ENCODE measurements around the gene AMPD3. TPM values are rescaled to one million over a fixed set of nuclear protein-coding genes. Genes with fewer than 3 reads are reported as not detected.

Gene AMPD3
- total and polyA plus RNA-seq, 2 of the 13 experiments (the other 11 are each of a cell fraction or from before 2014, with no cell fraction given): 0.33 to 2.3 TPM

DNA sequence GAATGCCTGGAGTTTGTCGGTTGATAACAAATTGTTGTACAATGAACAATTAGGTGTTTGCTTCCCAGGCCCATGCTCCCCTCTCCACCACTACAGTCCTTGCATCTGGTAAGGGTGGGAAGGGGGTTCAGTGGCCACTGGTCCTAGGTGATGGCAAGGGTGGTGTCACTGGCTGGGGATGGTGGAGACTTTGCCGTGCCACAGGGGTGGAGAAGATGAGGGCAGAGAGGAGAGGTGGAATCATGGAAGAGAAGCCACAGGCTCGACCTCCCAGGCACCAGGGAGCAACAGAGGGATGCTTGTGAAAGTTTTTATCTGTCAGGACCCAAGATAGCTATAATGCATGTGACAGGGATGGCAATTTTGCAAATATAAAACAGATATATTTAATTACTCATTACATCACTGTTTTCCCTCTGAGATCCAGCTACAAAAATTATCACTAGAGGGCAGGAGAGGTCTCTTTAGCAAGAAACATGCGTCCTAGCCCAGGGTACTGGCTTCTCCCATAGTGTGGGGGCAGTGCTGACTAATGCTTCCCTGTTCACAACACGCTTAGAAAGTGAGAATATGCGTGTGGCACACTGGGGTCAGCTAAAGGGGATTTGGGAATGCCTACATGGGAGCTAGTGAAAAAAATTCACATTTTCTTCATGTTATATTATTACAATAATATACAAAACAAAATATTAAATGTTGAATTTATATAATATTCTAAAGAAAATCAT lies 49.0 kb upstream of the AMPD3 start (continued):
- no peak for TF ChIP-seq ZNF747 (CRISPR knock-in tag; IDR thresholded peaks at IDR 0.05; ENCODE audit: borderline replicate concordance)
- TF ChIP-seq PRMT3 (CRISPR knock-in tag; IDR thresholded peaks at IDR 0.05; ENCODE audit: borderline replicate concordance, low read depth): no peak
- no peak for TF ChIP-seq MTA1 (CRISPR knock-in tag; IDR thresholded peaks at IDR 0.05; ENCODE audit: borderline replicate concordance)
- TF ChIP-seq, protein P1, sequence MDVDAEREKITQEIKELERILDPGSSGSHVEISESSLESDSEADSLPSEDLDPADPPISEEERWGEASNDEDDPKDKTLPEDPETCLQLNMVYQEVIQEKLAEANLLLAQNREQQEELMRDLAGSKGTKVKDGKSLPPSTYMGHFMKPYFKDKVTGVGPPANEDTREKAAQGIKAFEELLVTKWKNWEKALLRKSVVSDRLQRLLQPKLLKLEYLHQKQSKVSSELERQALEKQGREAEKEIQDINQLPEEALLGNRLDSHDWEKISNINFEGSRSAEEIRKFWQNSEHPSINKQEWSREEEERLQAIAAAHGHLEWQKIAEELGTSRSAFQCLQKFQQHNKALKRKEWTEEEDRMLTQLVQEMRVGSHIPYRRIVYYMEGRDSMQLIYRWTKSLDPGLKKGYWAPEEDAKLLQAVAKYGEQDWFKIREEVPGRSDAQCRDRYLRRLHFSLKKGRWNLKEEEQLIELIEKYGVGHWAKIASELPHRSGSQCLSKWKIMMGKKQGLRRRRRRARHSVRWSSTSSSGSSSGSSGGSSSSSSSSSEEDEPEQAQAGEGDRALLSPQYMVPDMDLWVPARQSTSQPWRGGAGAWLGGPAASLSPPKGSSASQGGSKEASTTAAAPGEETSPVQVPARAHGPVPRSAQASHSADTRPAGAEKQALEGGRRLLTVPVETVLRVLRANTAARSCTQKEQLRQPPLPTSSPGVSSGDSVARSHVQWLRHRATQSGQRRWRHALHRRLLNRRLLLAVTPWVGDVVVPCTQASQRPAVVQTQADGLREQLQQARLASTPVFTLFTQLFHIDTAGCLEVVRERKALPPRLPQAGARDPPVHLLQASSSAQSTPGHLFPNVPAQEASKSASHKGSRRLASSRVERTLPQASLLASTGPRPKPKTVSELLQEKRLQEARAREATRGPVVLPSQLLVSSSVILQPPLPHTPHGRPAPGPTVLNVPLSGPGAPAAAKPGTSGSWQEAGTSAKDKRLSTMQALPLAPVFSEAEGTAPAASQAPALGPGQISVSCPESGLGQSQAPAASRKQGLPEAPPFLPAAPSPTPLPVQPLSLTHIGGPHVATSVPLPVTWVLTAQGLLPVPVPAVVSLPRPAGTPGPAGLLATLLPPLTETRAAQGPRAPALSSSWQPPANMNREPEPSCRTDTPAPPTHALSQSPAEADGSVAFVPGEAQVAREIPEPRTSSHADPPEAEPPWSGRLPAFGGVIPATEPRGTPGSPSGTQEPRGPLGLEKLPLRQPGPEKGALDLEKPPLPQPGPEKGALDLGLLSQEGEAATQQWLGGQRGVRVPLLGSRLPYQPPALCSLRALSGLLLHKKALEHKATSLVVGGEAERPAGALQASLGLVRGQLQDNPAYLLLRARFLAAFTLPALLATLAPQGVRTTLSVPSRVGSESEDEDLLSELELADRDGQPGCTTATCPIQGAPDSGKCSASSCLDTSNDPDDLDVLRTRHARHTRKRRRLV (CRISPR knock-in tag; IDR thresholded peaks at IDR 0.05): no peak
- no peak for TF ChIP-seq ZNF274 (CRISPR knock-in tag; IDR thresholded peaks at IDR 0.05)
- no peak for TF ChIP-seq NFE2L2 (IDR thresholded peaks at IDR 0.05; ENCODE audit: low read length)
- TF ChIP-seq SIN3B (IDR thresholded peaks at IDR 0.05; ENCODE audit: low read length): no peak
- no peak for TF ChIP-seq SCMH1 (CRISPR knock-in tag; IDR thresholded peaks at IDR 0.05; ENCODE audit: borderline replicate concordance)
- TF ChIP-seq IRF2 (CRISPR knock-in tag; IDR thresholded peaks at IDR 0.05): 0 out of 2 replicates have a peak, but pooled peaks have one; percentile 15
- TF ChIP-seq ZNF343 (CRISPR knock-in tag; IDR thresholded peaks at IDR 0.05): no peak
- TF ChIP-seq FOSL1 (CRISPR knock-in tag; IDR thresholded peaks at IDR 0.05; ENCODE audit: borderline replicate concordance): no peak
- no peak for TF ChIP-seq SNAPC2 (CRISPR knock-in tag; IDR thresholded peaks at IDR 0.05)
- TF ChIP-seq ZNF260 (CRISPR knock-in tag; IDR thresholded peaks at IDR 0.05; ENCODE audit: borderline replicate concordance, low read depth): no peak
- no peak for TF ChIP-seq GPN1 (CRISPR knock-in tag; IDR thresholded peaks at IDR 0.05; ENCODE audit: borderline replicate concordance)
- TF ChIP-seq MAFF (IDR thresholded peaks at IDR 0.05; ENCODE audit: low read depth, low read length): 0 out of 2 replicates have a peak, but pooled peaks have one; percentile 37
- TF ChIP-seq, protein P2, sequence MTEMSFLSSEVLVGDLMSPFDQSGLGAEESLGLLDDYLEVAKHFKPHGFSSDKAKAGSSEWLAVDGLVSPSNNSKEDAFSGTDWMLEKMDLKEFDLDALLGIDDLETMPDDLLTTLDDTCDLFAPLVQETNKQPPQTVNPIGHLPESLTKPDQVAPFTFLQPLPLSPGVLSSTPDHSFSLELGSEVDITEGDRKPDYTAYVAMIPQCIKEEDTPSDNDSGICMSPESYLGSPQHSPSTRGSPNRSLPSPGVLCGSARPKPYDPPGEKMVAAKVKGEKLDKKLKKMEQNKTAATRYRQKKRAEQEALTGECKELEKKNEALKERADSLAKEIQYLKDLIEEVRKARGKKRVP (CRISPR knock-in tag; IDR thresholded peaks at IDR 0.05): 0 out of 4 replicates have a peak, but pooled peaks of 1 of the 2 experiments have one; percentile 12
- TF ChIP-seq, protein P3, sequence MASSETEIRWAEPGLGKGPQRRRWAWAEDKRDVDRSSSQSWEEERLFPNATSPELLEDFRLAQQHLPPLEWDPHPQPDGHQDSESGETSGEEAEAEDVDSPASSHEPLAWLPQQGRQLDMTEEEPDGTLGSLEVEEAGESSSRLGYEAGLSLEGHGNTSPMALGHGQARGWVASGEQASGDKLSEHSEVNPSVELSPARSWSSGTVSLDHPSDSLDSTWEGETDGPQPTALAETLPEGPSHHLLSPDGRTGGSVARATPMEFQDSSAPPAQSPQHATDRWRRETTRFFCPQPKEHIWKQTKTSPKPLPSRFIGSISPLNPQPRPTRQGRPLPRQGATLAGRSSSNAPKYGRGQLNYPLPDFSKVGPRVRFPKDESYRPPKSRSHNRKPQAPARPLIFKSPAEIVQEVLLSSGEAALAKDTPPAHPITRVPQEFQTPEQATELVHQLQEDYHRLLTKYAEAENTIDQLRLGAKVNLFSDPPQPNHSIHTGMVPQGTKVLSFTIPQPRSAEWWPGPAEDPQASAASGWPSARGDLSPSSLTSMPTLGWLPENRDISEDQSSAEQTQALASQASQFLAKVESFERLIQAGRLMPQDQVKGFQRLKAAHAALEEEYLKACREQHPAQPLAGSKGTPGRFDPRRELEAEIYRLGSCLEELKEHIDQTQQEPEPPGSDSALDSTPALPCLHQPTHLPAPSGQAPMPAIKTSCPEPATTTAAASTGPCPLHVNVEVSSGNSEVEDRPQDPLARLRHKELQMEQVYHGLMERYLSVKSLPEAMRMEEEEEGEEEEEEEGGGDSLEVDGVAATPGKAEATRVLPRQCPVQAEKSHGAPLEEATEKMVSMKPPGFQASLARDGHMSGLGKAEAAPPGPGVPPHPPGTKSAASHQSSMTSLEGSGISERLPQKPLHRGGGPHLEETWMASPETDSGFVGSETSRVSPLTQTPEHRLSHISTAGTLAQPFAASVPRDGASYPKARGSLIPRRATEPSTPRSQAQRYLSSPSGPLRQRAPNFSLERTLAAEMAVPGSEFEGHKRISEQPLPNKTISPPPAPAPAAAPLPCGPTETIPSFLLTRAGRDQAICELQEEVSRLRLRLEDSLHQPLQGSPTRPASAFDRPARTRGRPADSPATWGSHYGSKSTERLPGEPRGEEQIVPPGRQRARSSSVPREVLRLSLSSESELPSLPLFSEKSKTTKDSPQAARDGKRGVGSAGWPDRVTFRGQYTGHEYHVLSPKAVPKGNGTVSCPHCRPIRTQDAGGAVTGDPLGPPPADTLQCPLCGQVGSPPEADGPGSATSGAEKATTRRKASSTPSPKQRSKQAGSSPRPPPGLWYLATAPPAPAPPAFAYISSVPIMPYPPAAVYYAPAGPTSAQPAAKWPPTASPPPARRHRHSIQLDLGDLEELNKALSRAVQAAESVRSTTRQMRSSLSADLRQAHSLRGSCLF (CRISPR knock-in tag; IDR thresholded peaks at IDR 0.05; ENCODE audit: borderline replicate concordance): no peak
- no peak for TF ChIP-seq TCF7L2 (IDR thresholded peaks at IDR 0.05; ENCODE audit: low read depth, low read length)
- TF ChIP-seq NR3C1 (CRISPR knock-in tag; IDR thresholded peaks at IDR 0.05): no peak
- no peak for TF ChIP-seq ZNF792 (CRISPR knock-in tag; IDR thresholded peaks at IDR 0.05)

Data from HepG2 (cell line).